PC-3 (cell line): ENCODE results near the gene TIAM1. TPM values are rescaled to one million over a fixed set of nuclear protein-coding genes. Genes with fewer than 3 reads are reported as not detected.

Experiments
- ATAC-seq: fragments of 200-7000 bp; cut with Tn5 transposase; 2 replicates; pipeline ENCODE4 v1.9.1; 2020; ENCODE audit warnings: mild to moderate bottlenecking, moderate library complexity
- BruUV-seq: library from RNA; stranded (reverse); fragments of 400-500 nt; replicated peaks from 2 replicates; lab custom pipeline; 2021; lab: Mats Ljungman, UMichigan
- CTCF ChIA-PET: fragments of 300-600 bp; sonication (Branson Sonifier 250); formaldehyde crosslinking; loops from one replicate; lab custom pipeline; 2022; ENCODE audit warnings: antibody characterized with exemption; lab: Charles Lee
- POLR2A ChIA-PET: fragments of 300-600 bp; sonication (Branson Sonifier 250); formaldehyde crosslinking; loops from one replicate; lab custom pipeline; 2022; ENCODE audit warnings: antibody characterized with exemption; ENCODE audit not compliant: unreplicated experiment; lab: Charles Lee
- DNase-seq: peaks from one replicate; pipeline ENCODE4 v3.0.0-alpha.2; 2015
- H2AFZ ChIP-seq: fragments of 300-600 bp; sonication (generic); 2 replicates; pipeline ENCODE4 v1.6.0; 2016; ENCODE audit warnings: antibody characterized with exemption, low read length
- H3F3A ChIP-seq: fragments of 300-600 bp; sonication (generic); one replicate; pipeline ENCODE4 v1.6.0; 2017; ENCODE audit warnings: antibody characterized with exemption, low read length, control low read depth, mild to moderate bottlenecking; ENCODE audit not compliant: unreplicated experiment
- H3K27ac ChIP-seq: fragments of 300-600 bp; sonication (generic); 2 replicates; pipeline ENCODE4 v1.5.1; 2016; ENCODE audit warnings: mild to moderate bottlenecking, low read length
- H3K27me3 ChIP-seq: fragments of 300-600 bp; sonication (generic); 2 replicates; pipeline ENCODE4 v1.6.1; 2016; ENCODE audit warnings: low read length, mixed read lengths
- H3K36me3 ChIP-seq: fragments of 300-600 bp; sonication (generic); 2 replicates; pipeline ENCODE4 v1.6.1; 2016; ENCODE audit warnings: low read depth, mixed run types, low read length, mixed read lengths
- H3K4me1 ChIP-seq: fragments of 300-600 bp; sonication (generic); 2 replicates; pipeline ENCODE4 v1.5.1; 2016; ENCODE audit warnings: low read length; ENCODE audit not compliant: insufficient read depth
- H3K4me2 ChIP-seq: fragments of 300-600 bp; sonication (generic); 2 replicates; pipeline ENCODE4 v1.6.0; 2016; ENCODE audit warnings: low read length
- H3K4me3 ChIP-seq: fragments of 300-600 bp; sonication (generic); 2 replicates; pipeline ENCODE4 v1.5.1; 2016; ENCODE audit warnings: mild to moderate bottlenecking, low read length, mixed read lengths
- H3K79me2 ChIP-seq: fragments of 300-600 bp; sonication (generic); 2 replicates; pipeline ENCODE4 v1.6.1; 2017; ENCODE audit warnings: low read length, mixed read lengths
- H3K9ac ChIP-seq: fragments of 300-600 bp; sonication (generic); 2 replicates; pipeline ENCODE4 v1.6.0; 2016; ENCODE audit warnings: mild to moderate bottlenecking, low read length
- H3K9me2 ChIP-seq: fragments of 300-600 bp; sonication (generic); replicated peaks from 2 replicates; pipeline ENCODE4 v1.6.1; 2016; ENCODE audit warnings: mixed run types, low read length, mixed read lengths
- H3K9me3 ChIP-seq: fragments of 300-600 bp; sonication (generic); 2 replicates; pipeline ENCODE4 v1.6.1; 2016; ENCODE audit warnings: low read length, mixed read lengths
- H4K20me1 ChIP-seq: fragments of 300-600 bp; sonication (generic); 2 replicates; pipeline ENCODE4 v1.6.1; 2016; ENCODE audit warnings: low read length, mixed read lengths
- CTCF ChIP-seq: fragments of 300-600 bp; sonication (generic); conservative IDR thresholded peaks from 2 replicates; pipeline ENCODE4 v1.5.1; 2017; ENCODE audit warnings: antibody characterized with exemption, low read depth, mild to moderate bottlenecking, low read length
- EZH2 ChIP-seq: fragments of 300-600 bp; sonication (generic); IDR thresholded peaks from one replicate; pipeline ENCODE4 v1.6.1; 2017; ENCODE audit warnings: antibody characterized with exemption, mild to moderate bottlenecking, low read length; ENCODE audit not compliant: unreplicated experiment
- EZH2phosphoT487 ChIP-seq: fragments of 300-600 bp; sonication (generic); IDR thresholded peaks from 2 replicates; pipeline ENCODE4 v1.6.1; 2018; ENCODE audit warnings: mild to moderate bottlenecking, antibody characterized with exemption, low read length, borderline replicate concordance
- intact Hi-C: fragments of 100-400 bp; cut with micrococcal nuclease; formaldehyde crosslinking; loops from 2 replicates; pipeline ENCODE4 v1.9.0; 2023
- total RNA-seq: library from RNA; depleted of rRNA; stranded (reverse); fragments of >200 nt; gene quantifications from 2 replicates; pipeline ENCODE4 v1.2.3, GENCODE V29; 2014

Gene TIAM1
- total RNA-seq, 1 experiment from 2014 or later = 19.1 TPM

- ChIA-PET POLR2A (no interaction called here), CTCF (interaction anchor here (1.8 kb wide), 1 partner anchor 248 kb away, joined by 5 read pairs; no protein-coding TSS in a partner anchor)
- no peak for DNase-seq
- no peak overlapping the region for H3K4me2 ChIP-seq
- no peaks in the 10 kb centered on the region for H3K4me1 ChIP-seq
- BruUV-seq = no TSS peak
- no peaks in the 10 kb centered on the region for H3K9me2 ChIP-seq
- intact Hi-C loops = loop anchor here (2.0 to 10.0 kb wide), 4 partner anchors 249 to 2003 kb away; partner anchors contain the start of gene KRTAP13-4
- no peaks in the 10 kb centered on the region for H3F3A ChIP-seq
- no peak overlapping the region for H3K4me3 ChIP-seq
- H3K27me3 ChIP-seq = peaks cover 15% of the 10 kb centered on the region; the same call in 1 of the 2 replicates
- H3K79me2 ChIP-seq = no peaks in the 10 kb centered on the region
- TF ChIP-seq EZH2phosphoT487 (no peak), EZH2 (no peak), CTCF (no peak)
- no peak overlapping the region for H3K9ac ChIP-seq
- no peak overlapping the region for H2AFZ ChIP-seq
- no peaks in the 10 kb centered on the region for H3K36me3 ChIP-seq
- H4K20me1 ChIP-seq = no peaks in the 10 kb centered on the region
- no peak for ATAC-seq
- no peak overlapping the region for H3K27ac ChIP-seq
- no peaks in the 10 kb centered on the region for H3K9me3 ChIP-seq
Observed at GRCh38 chr21:31087639-31088473, 256.2 kb downstream of the TIAM1 start.

DNA sequence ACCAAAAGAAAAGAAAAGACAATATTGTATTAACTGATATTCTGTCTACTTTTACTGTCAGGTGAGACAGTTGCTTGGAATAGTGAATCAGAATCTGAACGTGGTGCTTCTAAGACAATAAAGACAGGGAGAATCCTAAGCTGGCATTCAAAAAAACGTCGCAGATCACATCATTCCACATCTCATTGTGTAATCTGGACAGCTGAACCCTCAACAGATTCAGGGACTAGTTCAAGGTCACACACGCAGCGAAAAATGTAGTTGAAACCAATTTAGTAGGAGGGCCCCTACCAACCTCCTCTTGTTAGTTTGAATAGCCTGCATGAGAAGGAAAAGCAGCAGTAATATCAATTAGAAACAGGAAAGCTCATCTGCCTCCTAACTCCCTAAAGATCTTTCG is 259.4 kb downstream of the TIAM1 start:
- intact Hi-C loops = loop anchor here (5.0 to 10.0 kb wide), 3 partner anchors 352 to 2000 kb away; partner anchors contain the start of gene KRTAP13-4
- no peak overlapping the region for H3K27ac ChIP-seq
- H3K27me3 ChIP-seq = peaks cover 37% of the 10 kb centered on the region; the same call in 1 of the 2 replicates
- ChIA-PET CTCF (no interaction called here), POLR2A (no interaction called here)
- no peak overlapping the region for H3K4me3 ChIP-seq
- BruUV-seq = no TSS peak
- no peak overlapping the region for H2AFZ ChIP-seq
- no peaks in the 10 kb centered on the region for H3K36me3 ChIP-seq
- no peaks in the 10 kb centered on the region for H3F3A ChIP-seq
- no peak for ATAC-seq
- no peak for DNase-seq
- no peak overlapping the region for H3K4me2 ChIP-seq
- no peaks in the 10 kb centered on the region for H3K4me1 ChIP-seq
- H3K9ac ChIP-seq = no peak overlapping the region
- no peaks in the 10 kb centered on the region for H3K9me2 ChIP-seq
- no peaks in the 10 kb centered on the region for H4K20me1 ChIP-seq
- H3K79me2 ChIP-seq = no peaks in the 10 kb centered on the region
- no peaks in the 10 kb centered on the region for H3K9me3 ChIP-seq
- TF ChIP-seq EZH2phosphoT487 (no peak), EZH2 (no peak), CTCF (no peak)

DNA sequence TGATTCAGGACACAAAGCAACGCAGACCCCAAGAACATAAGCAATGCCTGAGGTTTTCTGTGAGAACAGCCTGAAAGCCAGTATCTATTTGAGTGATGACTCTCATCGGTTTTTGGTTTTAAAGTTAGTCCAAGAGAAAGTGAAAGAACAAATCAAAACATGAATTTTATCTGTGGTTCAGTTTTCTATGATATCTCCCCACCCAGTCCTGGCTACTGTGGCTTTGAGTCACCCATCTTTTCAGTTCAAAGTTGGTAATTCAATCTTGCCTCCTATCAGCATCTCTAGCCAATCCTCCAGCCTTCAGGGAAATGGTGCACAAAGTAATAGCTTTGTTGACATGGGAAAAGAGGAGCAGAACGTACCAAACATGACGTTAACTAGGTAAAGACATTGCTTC is 265.3 kb downstream of the TIAM1 start:
- POLR2A ChIA-PET = no interaction called here
- intact Hi-C loops = no loop called here

More for the DNA sequence above, 265.3 kb downstream of the TIAM1 start:
- no peaks in the 10 kb centered on the region for H3K4me1 ChIP-seq
- no peak overlapping the region for H3K27ac ChIP-seq
- no peaks in the 10 kb centered on the region for H3K9me3 ChIP-seq
- no peak overlapping the region for H3K4me2 ChIP-seq
- BruUV-seq = no TSS peak
- no peak overlapping the region for H2AFZ ChIP-seq
- no peaks in the 10 kb centered on the region for H3K79me2 ChIP-seq
- H3K4me3 ChIP-seq = no peak overlapping the region
- H3F3A ChIP-seq = no peaks in the 10 kb centered on the region
- no peak for DNase-seq
- no peaks in the 10 kb centered on the region for H3K9me2 ChIP-seq
- H3K36me3 ChIP-seq = no peaks in the 10 kb centered on the region
- H4K20me1 ChIP-seq = no peaks in the 10 kb centered on the region
- H3K9ac ChIP-seq = no peak overlapping the region
- H3K27me3 ChIP-seq = peaks cover 47% of the 10 kb centered on the region
- TF ChIP-seq CTCF (no peak), EZH2phosphoT487 (no peak), EZH2 (no peak)
- CTCF ChIA-PET = no interaction called here
- no peak for ATAC-seq
